Mucosa of rectum (tissue), 2 donors: ENCODE results near the gene PDE6H.

Experiments used
- H3K27ac ChIP-seq, 2 donors: one replicate each; pipeline ENCODE4 v1.7.0; 2013; ENCODE audit warnings: inconsistent platforms in 2 of 2, low read depth in 2 of 2, low read length in 2 of 2
- H3K27me3 ChIP-seq, 2 donors: one replicate each; pipeline ENCODE4 v1.7.0; 2013; ENCODE audit warnings: low read length in 2 of 2; ENCODE audit not compliant: control insufficient read depth in 2 of 2, insufficient read depth in 2 of 2
- H3K36me3 ChIP-seq, 2 donors: one replicate each; pipeline ENCODE4 v1.7.0; 2013; ENCODE audit warnings: low read length in 2 of 2; ENCODE audit not compliant: control insufficient read depth in 2 of 2, insufficient read depth in 2 of 2
- H3K4me1 ChIP-seq, 2 donors: one replicate each; pipeline ENCODE4 v1.7.0; 2013; ENCODE audit warnings: low read length in 2 of 2, mild to moderate bottlenecking in 1 of 2; ENCODE audit not compliant: control insufficient read depth in 2 of 2, insufficient read depth in 2 of 2
- H3K4me3 ChIP-seq, 2 donors: one replicate each; pipeline ENCODE4 v1.7.0; 2013; ENCODE audit warnings: low read length in 2 of 2
- H3K9ac ChIP-seq, 2 donors: one replicate each; pipeline ENCODE4 v1.7.0; 2013; ENCODE audit warnings: low read length in 2 of 2, low read depth in 1 of 2, mild to moderate bottlenecking in 1 of 2
- H3K9me3 ChIP-seq, 2 donors: one replicate each; pipeline ENCODE4 v1.7.0; 2013; ENCODE audit warnings: low read length in 2 of 2; ENCODE audit not compliant: control insufficient read depth in 2 of 2
- donor health status: healthy.
- donor health status: Normal muscosa, but diverticular disease.

Gene PDE6H

DNA sequence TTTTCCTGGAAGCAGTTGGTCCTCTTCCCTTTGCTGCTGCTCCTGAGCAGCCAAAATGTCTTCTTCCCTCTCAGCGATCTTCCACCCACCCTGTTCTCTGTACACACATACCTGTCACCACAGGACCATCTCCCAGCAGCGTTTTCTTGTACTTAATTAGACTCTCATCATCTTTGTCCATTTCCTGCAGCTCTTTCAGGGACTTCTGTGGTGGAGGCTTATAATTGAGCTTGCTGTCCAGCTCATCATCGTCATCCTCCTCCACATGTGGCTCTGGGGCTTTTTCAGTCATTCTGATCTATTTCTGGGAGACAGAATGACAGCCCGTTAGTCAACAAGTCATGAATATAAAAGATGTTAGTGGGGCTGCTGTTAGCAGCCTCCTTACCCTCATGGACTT, 22.4 kb upstream of the PDE6H start:
- peaks cover 27% of the 10 kb centered on the region in 2 donors for H3K4me1 ChIP-seq
- no peaks in the 10 kb centered on the region for H3K27me3 ChIP-seq
- H3K27ac ChIP-seq: no peak overlapping the region

DNA sequence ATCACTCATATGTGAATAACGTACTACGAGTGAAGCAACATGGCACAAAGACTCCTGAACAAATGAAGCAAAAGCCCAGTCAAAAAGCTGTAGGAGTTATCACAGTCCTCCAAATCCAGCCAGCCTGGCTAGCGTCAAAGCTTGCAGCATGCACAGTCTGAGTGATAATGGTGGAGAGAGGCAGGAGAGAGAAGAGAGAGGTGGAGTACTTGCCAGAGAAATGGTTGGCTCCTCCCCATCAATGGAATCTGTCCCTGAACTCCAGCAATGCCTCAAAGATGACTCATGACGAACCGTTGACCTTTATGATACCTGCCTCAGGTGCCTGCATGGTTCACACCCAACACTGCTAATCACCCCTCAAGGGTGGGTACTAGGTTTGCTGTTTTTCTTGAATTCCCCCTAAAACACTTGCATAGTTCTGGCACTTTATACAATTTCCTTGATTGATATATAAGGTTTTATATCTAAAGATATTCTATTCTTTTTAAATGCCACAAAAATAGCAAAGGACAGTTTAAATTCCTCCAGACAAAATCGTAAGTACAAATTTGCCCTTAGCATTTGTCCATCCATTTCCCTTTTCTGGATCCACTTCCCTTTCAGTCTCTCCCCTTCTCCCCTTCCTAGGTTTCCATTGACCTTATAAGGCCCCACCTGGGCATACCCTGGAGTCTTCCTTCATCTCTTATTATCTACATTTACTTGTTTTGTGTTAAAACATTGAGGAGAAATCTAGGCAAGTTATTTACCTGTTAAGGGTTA, 21.7 kb upstream of the PDE6H start:
- no peaks in the 10 kb centered on the region for H3K9me3 ChIP-seq
- H3K4me3 ChIP-seq: peak overlapping the region in 1 of 2 donors; percentile 13
- peaks cover 27% of the 10 kb centered on the region in 2 donors for H3K4me1 ChIP-seq
- no peak overlapping the region for H3K9ac ChIP-seq
- H3K27ac ChIP-seq: peak overlapping the region in 1 of 2 donors; percentile 62
- H3K27me3 ChIP-seq: no peaks in the 10 kb centered on the region
- H3K36me3 ChIP-seq: peaks cover 0 to 14% of the 10 kb centered on the region in 2 donors

More for the DNA sequence above, 22.4 kb upstream of the PDE6H start:
- Histone ChIP-seq H3K36me3 (peaks cover 0 to 18% of the 10 kb centered on the region in 2 donors), H3K4me3 (no peak overlapping the region), H3K9ac (no peak overlapping the region), H3K9me3 (no peaks in the 10 kb centered on the region)

DNA sequence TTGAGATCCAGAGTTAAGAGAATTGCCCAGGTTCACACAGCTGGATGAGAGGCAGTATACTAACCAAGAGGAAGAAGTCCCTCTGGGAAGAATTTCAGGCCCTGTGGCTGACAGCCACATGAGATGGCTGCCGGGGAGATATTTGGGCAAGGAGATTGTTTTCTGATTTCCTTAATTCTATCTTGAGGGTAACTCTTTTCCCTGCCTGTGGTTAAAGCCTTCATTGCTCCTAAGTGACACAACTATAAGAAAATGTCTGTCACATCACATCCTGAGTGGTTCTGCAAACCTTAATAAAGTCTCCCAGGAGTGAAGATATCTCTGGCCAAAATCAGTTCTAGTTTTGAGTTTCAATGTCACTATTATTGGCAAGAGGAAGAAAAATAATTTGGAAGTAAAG, 21.0 kb upstream of the PDE6H start:
- Histone ChIP-seq H3K27me3 (no peaks in the 10 kb centered on the region), H3K27ac (peak overlapping the region; percentile 62 to 65), H3K9me3 (no peaks in the 10 kb centered on the region), H3K9ac (no peak overlapping the region), H3K4me1 (peaks cover 27% of the 10 kb centered on the region in 2 donors), H3K36me3 (peaks cover 0 to 10% of the 10 kb centered on the region in 2 donors), H3K4me3 (no peak overlapping the region)

GRCh38 chr12:14952299-14952921, 20.4 kb upstream of the PDE6H start:
- H3K9me3 ChIP-seq: no peaks in the 10 kb centered on the region
- H3K4me1 ChIP-seq: peaks cover 27% of the 10 kb centered on the region in 2 donors
- peak overlapping the region in 1 of 2 donors; percentile 1 for H3K4me3 ChIP-seq
- peak overlapping the region; percentile 65 to 74 for H3K27ac ChIP-seq
- no peak overlapping the region for H3K9ac ChIP-seq
- H3K27me3 ChIP-seq: no peaks in the 10 kb centered on the region
- H3K36me3 ChIP-seq: peaks cover 0 to 10% of the 10 kb centered on the region in 2 donors

GRCh38 chr12:14953752-14954151, 19.1 kb upstream of the PDE6H start:
- Histone ChIP-seq H3K36me3 (peaks cover 0 to 6% of the 10 kb centered on the region in 2 donors), H3K27ac (peak overlapping the region in 1 of 2 donors; percentile 33), H3K4me1 (peaks cover 27 to 28% of the 10 kb centered on the region in 2 donors), H3K27me3 (no peaks in the 10 kb centered on the region), H3K9me3 (no peaks in the 10 kb centered on the region), H3K4me3 (no peak overlapping the region), H3K9ac (no peak overlapping the region)

- Histone ChIP-seq H3K36me3 (peaks cover 0 to 6% of the 10 kb centered on the region in 2 donors), H3K9me3 (no peaks in the 10 kb centered on the region), H3K4me3 (no peak overlapping the region), H3K9ac (no peak overlapping the region), H3K27me3 (no peaks in the 10 kb centered on the region), H3K27ac (peak overlapping the region in 1 of 2 donors; percentile 33), H3K4me1 (peaks cover 21 to 25% of the 10 kb centered on the region in 2 donors)
Observed at GRCh38 chr12:14954269-14954668, 18.6 kb upstream of the PDE6H start.

DNA sequence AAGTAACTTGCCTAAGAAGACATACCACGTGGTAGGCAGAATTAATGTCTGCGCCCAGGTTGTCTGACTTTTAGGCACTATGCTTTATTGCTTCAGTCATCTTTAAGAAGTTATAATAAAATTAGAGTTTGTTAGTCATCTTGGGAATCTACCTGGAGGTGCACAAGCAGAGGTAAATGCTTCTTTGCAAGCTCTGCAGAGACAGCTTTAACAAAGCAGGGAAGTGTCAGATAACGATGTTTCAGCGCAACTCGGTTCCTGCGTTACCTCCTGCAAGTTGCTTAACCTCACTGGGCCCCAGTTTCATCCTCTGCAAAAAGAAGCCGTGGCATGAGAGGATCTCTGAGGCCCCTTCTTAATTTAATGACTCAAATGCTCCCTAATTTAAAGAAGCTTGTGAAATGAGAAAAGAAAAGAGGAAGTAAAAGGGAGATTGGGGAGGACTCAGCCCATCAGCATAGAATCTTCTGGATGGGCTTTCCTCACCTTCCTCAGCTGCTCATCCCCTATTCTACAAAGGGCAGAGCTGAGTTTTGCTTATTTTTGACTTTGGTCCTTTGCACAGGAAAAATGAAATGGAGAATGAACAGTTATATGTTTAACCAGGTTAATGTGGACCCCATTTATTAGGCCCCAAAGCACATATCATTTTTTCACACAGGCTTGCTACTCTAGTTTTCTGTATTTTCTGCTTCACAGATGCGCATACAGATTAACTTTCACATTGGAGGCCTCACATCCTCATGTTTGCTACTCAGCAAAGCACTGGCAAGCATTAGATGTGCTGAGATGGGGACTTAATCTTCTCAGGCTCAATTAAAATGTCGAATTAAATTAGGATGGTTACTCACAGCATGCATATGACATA, 16.6 kb upstream of the PDE6H start:
- H3K27ac ChIP-seq: peak overlapping the region in 1 of 2 donors; percentile 26
- H3K9me3 ChIP-seq: no peaks in the 10 kb centered on the region
- H3K4me3 ChIP-seq: peak overlapping the region in 1 of 2 donors; percentile 34
- H3K4me1 ChIP-seq: peaks cover 15 to 23% of the 10 kb centered on the region in 2 donors
- H3K27me3 ChIP-seq: no peaks in the 10 kb centered on the region
- no peaks in the 10 kb centered on the region for H3K36me3 ChIP-seq
- no peak overlapping the region for H3K9ac ChIP-seq

DNA sequence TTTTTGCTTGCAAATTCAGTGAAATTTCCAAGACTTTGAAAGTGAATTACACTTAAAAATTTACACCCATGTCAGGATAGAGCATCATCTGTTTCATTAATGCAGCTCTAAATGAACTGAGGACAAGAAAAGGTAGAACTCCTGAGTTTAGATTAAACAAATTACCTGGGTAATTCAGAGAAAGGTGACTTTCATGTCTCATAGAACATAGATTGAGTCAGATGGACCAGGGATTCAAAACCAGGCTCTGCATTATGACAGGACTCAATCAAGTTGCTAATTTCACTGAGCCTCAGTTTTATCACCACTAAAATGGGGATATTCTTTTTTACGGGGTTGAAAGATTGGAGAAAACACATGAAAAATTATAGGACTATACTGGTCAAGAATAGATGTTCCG, 15.9 kb upstream of the PDE6H start:
- no peaks in the 10 kb centered on the region for H3K9me3 ChIP-seq
- H3K9ac ChIP-seq: no peak overlapping the region
- no peaks in the 10 kb centered on the region for H3K27me3 ChIP-seq
- H3K4me1 ChIP-seq: peaks cover 12 to 21% of the 10 kb centered on the region in 2 donors
- no peak overlapping the region for H3K4me3 ChIP-seq
- no peaks in the 10 kb centered on the region for H3K36me3 ChIP-seq
- peak overlapping the region in 1 of 2 donors; percentile 26 for H3K27ac ChIP-seq

GRCh38 chr12:14957551-14958168, 15.2 kb upstream of the PDE6H start:
- H3K27me3 ChIP-seq: no peaks in the 10 kb centered on the region
- H3K36me3 ChIP-seq: no peaks in the 10 kb centered on the region
- peak overlapping the region; percentile 53 to 81 for H3K27ac ChIP-seq
- no peaks in the 10 kb centered on the region for H3K9me3 ChIP-seq
- H3K4me3 ChIP-seq: peak overlapping the region; percentile 7 to 49
- peak overlapping the region in 1 of 2 donors; percentile 42 for H3K9ac ChIP-seq
- H3K4me1 ChIP-seq: peaks cover 6 to 16% of the 10 kb centered on the region in 2 donors
